C4-2B (cell line): ENCODE data around the gene HDAC4.

ENCODE experiments used
- H3K27ac ChIP-seq: fragments of 450-650 bp; 2 replicates; pipeline ENCODE4 v1.5.1; 2017
- CTCF ChIP-seq: fragments of 450-650 bp; conservative IDR thresholded peaks from 2 replicates; pipeline ENCODE4 v1.5.1; 2017; ENCODE audit warnings: mild to moderate bottlenecking
- ZFX ChIP-seq: fragments of 450-650 bp; IDR thresholded peaks from 2 replicates; pipeline ENCODE4 v1.6.1; 2017

The HDAC4 gene

GRCh38 chr2:239004274-239005015 is 396.4 kb downstream of the HDAC4 start:
- no peak for TF ChIP-seq ZFX
- no peak for TF ChIP-seq CTCF

GRCh38 chr2:239003624-239004273 is 397.1 kb downstream of the HDAC4 start:
- H3K27ac ChIP-seq = no peak overlapping the region
- TF ChIP-seq CTCF = no peak
- TF ChIP-seq ZFX = no peak

More at GRCh38 chr2:239004274-239005015, 396.4 kb downstream of the HDAC4 start:
- no peak overlapping the region for H3K27ac ChIP-seq

- no peak for TF ChIP-seq ZFX
- no peak; the same call in 1 of the 2 replicates for TF ChIP-seq CTCF
- peak overlapping the region; percentile 30; the same call in 1 of the 2 replicates for H3K27ac ChIP-seq
Observed at GRCh38 chr2:239002954-239003623, 397.7 kb downstream of the HDAC4 start.

GRCh38 chr2:239002591-239002953 is 398.2 kb downstream of the HDAC4 start:
- peak overlapping the region; percentile 30; the same call in 1 of the 2 replicates for H3K27ac ChIP-seq
- no peak for TF ChIP-seq ZFX
- no peak for TF ChIP-seq CTCF

GRCh38 chr2:239001794-239002193 is 399.0 kb downstream of the HDAC4 start:
- no peak overlapping the region for H3K27ac ChIP-seq
- no peak for TF ChIP-seq CTCF

GRCh38 chr2:239000500-239001073 is 400.2 kb downstream of the HDAC4 start:
- H3K27ac ChIP-seq = no peak overlapping the region
- TF ChIP-seq ZFX = no peak
- TF ChIP-seq CTCF = no peak

GRCh38 chr2:239000089-239000488 is 400.7 kb downstream of the HDAC4 start:
- no peak for TF ChIP-seq ZFX
- TF ChIP-seq CTCF = no peak
- H3K27ac ChIP-seq = no peak overlapping the region
